IMR-90 (cell line): ENCODE measurements around the gene RAP1GAP.

ENCODE experiments used
- BHLHE40 ChIP-seq: fragments of 150-350 bp; IDR thresholded peaks from 2 replicates; pipeline ENCODE4 v1.6.1; 2016; ENCODE audit warnings: mild to moderate bottlenecking, low read depth, low read length
- CEBPB ChIP-seq: IDR thresholded peaks from 2 replicates; pipeline ENCODE4 v1.6.1; 2012; ENCODE audit warnings: low read depth, low read length, improper control_type of control experiment
- CHD1 ChIP-seq: IDR thresholded peaks from 2 replicates; pipeline ENCODE4 v1.6.1; 2012; ENCODE audit warnings: low read depth, low read length, improper control_type of control experiment
- ELK1 ChIP-seq: fragments of 150-350 bp; IDR thresholded peaks from 2 replicates; pipeline ENCODE4 v1.6.1; 2016; ENCODE audit warnings: low read depth, mild to moderate bottlenecking, low read length, moderate library complexity, borderline replicate concordance
- MAFK ChIP-seq: IDR thresholded peaks from 2 replicates; pipeline ENCODE4 v1.6.1; 2012; ENCODE audit warnings: low read depth, low read length, improper control_type of control experiment
- MXI1 ChIP-seq: IDR thresholded peaks from 2 replicates; pipeline ENCODE4 v1.6.1; 2012; ENCODE audit warnings: low read depth, mild to moderate bottlenecking, low read length, moderate library complexity, borderline replicate concordance
- NFE2L2 ChIP-seq: fragments of 150-350 bp; IDR thresholded peaks from 2 replicates; pipeline ENCODE4 v1.6.1; 2016; ENCODE audit warnings: low read depth, mild to moderate bottlenecking, low read length
- POLR2A ChIP-seq: IDR thresholded peaks from 2 replicates; pipeline ENCODE4 v1.6.1; 2012; ENCODE audit warnings: mild to moderate bottlenecking, low read depth, low read length
- RAD21 ChIP-seq: IDR thresholded peaks from 2 replicates; pipeline ENCODE4 v1.6.1; 2012; ENCODE audit warnings: low read length, improper control_type of control experiment
- RFX5 ChIP-seq: IDR thresholded peaks from 2 replicates; pipeline ENCODE4 v1.8.0; 2012; ENCODE audit warnings: low read depth, mild to moderate bottlenecking, low read length, moderate library complexity
- SMC3 ChIP-seq: fragments of 150-350 bp; IDR thresholded peaks from 2 replicates; pipeline ENCODE4 v1.6.1; 2016; ENCODE audit warnings: low read depth, mild to moderate bottlenecking, antibody characterized with exemption, low read length, moderate library complexity
- TF ChIP-seq, protein P1 (sequence below): conservative IDR thresholded peaks from 2 replicates; pipeline ENCODE4 v1.5.1; 2012; ENCODE audit warnings: mild to moderate bottlenecking, low read depth, low read length, improper control_type of control experiment

- TF ChIP-seq, protein P1, sequence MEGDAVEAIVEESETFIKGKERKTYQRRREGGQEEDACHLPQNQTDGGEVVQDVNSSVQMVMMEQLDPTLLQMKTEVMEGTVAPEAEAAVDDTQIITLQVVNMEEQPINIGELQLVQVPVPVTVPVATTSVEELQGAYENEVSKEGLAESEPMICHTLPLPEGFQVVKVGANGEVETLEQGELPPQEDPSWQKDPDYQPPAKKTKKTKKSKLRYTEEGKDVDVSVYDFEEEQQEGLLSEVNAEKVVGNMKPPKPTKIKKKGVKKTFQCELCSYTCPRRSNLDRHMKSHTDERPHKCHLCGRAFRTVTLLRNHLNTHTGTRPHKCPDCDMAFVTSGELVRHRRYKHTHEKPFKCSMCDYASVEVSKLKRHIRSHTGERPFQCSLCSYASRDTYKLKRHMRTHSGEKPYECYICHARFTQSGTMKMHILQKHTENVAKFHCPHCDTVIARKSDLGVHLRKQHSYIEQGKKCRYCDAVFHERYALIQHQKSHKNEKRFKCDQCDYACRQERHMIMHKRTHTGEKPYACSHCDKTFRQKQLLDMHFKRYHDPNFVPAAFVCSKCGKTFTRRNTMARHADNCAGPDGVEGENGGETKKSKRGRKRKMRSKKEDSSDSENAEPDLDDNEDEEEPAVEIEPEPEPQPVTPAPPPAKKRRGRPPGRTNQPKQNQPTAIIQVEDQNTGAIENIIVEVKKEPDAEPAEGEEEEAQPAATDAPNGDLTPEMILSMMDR: no peak
- no peak for TF ChIP-seq SMC3
- TF ChIP-seq RAD21: no peak
- no peak for TF ChIP-seq POLR2A
- no peak for TF ChIP-seq RFX5
- no peak for TF ChIP-seq BHLHE40
- TF ChIP-seq ELK1: no peak
- TF ChIP-seq CEBPB: no peak
- no peak for TF ChIP-seq MXI1
- no peak for TF ChIP-seq CHD1
- TF ChIP-seq MAFK: no peak
- TF ChIP-seq NFE2L2: no peak
Measured at GRCh38 chr1:21586222-21586621, 82.9 kb downstream of the RAP1GAP start.
